ENCODE data around the gene DPM2.

DNA sequence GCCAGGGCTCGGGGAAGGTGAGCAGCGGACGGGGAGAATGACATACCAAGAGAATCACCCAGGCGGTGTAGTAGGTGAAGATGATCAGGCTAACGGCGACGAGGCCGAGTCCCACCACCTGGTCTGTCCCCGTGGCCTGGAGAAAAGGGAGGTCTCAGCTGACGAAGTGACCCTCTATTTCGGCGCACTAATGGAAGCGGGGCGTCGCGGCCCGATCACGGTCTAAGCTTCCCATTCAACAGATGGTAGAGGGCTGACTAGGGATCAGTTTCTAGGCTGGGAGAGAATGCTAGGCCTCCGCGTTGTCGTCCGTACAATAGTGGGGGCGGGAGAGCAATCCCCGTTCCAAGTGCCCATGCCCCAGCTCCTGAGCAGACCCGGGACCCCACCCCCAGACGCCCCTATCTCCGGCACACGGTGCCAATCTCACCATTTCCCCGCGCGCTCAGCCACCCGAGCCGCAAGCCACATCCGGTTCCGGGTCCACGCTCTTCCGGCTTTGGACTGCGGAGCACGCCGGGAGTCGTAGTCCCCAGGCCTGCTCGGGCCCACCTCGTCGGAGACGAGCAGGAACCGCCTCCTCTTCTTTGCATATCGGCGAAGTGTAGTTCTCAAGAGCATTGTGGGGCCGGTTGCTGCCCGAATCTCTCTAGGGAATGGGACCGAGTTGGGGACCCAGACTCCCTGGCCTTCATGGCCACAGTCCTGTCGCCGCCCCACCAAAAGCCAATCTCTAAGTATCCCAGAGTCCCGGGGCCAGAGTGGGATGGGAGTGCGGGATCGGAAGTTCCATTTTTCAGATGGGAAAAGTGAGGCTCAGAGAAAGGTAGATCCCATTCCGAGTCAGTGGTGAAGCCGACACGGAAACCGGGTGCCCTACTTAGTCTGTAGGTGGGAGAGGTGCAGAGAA lies at the start of gene DPM2:
- TF ChIP-seq, protein P1, sequence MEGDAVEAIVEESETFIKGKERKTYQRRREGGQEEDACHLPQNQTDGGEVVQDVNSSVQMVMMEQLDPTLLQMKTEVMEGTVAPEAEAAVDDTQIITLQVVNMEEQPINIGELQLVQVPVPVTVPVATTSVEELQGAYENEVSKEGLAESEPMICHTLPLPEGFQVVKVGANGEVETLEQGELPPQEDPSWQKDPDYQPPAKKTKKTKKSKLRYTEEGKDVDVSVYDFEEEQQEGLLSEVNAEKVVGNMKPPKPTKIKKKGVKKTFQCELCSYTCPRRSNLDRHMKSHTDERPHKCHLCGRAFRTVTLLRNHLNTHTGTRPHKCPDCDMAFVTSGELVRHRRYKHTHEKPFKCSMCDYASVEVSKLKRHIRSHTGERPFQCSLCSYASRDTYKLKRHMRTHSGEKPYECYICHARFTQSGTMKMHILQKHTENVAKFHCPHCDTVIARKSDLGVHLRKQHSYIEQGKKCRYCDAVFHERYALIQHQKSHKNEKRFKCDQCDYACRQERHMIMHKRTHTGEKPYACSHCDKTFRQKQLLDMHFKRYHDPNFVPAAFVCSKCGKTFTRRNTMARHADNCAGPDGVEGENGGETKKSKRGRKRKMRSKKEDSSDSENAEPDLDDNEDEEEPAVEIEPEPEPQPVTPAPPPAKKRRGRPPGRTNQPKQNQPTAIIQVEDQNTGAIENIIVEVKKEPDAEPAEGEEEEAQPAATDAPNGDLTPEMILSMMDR (IDR thresholded peaks at IDR 0.05; ENCODE audit: insufficient read depth, low read depth, low read length): no peak
- no peak for TF ChIP-seq EZH2 (IDR thresholded peaks at IDR 0.05; ENCODE audit: insufficient read depth, low read length)
